ENCODE measurements around the gene CEP55. TPM values are rescaled to one million over a fixed set of nuclear protein-coding genes. Genes with fewer than 3 reads are reported as not detected.

Gene CEP55
- total and polyA plus RNA-seq, 2 of the 8 experiments (the other 6 are each of a cell fraction or from before 2014, with no cell fraction given), result 7.0 to 19.6 TPM

- no peak for TF ChIP-seq RNF2 (IDR thresholded peaks at IDR 0.05; ENCODE audit: borderline replicate concordance, low read depth, low read length, missing control alignments, poor library complexity, severe bottlenecking)
Measured at GRCh38 chr10:93476756-93477155, 19.7 kb upstream of the CEP55 start (continued).

Measured in H1 (cell line).